ENCODE measurements around the gene RWDD2A.

Gene RWDD2A

DNA sequence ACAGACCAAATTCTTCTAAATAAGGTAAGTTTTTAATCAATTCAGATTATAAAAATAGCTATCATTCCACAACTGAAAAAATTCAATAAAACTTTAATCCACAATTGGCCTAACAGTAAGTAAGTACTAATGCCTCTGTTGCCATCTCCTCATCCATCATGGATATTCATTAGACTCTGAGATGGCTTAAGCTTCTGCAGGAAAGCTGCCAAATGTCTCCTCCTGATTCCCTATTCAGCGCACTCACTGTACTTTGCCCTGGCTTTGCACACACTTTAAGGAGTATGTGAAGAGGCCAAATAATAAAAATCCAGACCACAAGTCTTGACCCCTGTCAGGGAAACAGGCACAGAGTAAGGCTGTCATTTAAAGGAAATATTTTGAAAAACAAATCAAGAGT, 23.6 kb upstream of the RWDD2A start:
- Histone ChIP-seq H3K9me2 (replicated peaks; ENCODE audit: insufficient read depth, low read length) (no peaks in the 10 kb centered on the region), H3K27ac (ENCODE audit: low read depth, low read length) (no peak overlapping the region), H3K4me3 (ENCODE audit: insufficient read depth, low read length, poor library complexity, severe bottlenecking) (no peak overlapping the region), H2AFZ (ENCODE audit: low read depth, low read length, severe bottlenecking) (no peak overlapping the region), H3K79me2 (ENCODE audit: insufficient read depth, low read length) (no peaks in the 10 kb centered on the region), H3K27me3 (ENCODE audit: low read length) (no peaks in the 10 kb centered on the region), H3K9me3 (ENCODE audit: insufficient read depth, low read length) (no peaks in the 10 kb centered on the region), H3F3A (ENCODE audit: insufficient read depth) (0 out of 2 replicates have a peak, but pooled peaks cover 3% of the 10 kb centered on the region), H3K9ac (ENCODE audit: low read length) (no peak overlapping the region), H3K36me3 (ENCODE audit: low read length) (peaks cover 50% of the 10 kb centered on the region), H3K4me2 (ENCODE audit: low read depth, low read length, poor library complexity, severe bottlenecking) (no peak overlapping the region), H4K20me1 (ENCODE audit: low read depth, low read length) (no peaks in the 10 kb centered on the region)
- no peak for TF ChIP-seq EZH2phosphoT487 (conservative IDR thresholded peaks at IDR 0.05; ENCODE audit: low read length)
- TF ChIP-seq, protein P1, sequence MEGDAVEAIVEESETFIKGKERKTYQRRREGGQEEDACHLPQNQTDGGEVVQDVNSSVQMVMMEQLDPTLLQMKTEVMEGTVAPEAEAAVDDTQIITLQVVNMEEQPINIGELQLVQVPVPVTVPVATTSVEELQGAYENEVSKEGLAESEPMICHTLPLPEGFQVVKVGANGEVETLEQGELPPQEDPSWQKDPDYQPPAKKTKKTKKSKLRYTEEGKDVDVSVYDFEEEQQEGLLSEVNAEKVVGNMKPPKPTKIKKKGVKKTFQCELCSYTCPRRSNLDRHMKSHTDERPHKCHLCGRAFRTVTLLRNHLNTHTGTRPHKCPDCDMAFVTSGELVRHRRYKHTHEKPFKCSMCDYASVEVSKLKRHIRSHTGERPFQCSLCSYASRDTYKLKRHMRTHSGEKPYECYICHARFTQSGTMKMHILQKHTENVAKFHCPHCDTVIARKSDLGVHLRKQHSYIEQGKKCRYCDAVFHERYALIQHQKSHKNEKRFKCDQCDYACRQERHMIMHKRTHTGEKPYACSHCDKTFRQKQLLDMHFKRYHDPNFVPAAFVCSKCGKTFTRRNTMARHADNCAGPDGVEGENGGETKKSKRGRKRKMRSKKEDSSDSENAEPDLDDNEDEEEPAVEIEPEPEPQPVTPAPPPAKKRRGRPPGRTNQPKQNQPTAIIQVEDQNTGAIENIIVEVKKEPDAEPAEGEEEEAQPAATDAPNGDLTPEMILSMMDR (IDR thresholded peaks at IDR 0.05; ENCODE audit: insufficient read depth, low read length, poor library complexity, severe bottlenecking) = no peak

DNA sequence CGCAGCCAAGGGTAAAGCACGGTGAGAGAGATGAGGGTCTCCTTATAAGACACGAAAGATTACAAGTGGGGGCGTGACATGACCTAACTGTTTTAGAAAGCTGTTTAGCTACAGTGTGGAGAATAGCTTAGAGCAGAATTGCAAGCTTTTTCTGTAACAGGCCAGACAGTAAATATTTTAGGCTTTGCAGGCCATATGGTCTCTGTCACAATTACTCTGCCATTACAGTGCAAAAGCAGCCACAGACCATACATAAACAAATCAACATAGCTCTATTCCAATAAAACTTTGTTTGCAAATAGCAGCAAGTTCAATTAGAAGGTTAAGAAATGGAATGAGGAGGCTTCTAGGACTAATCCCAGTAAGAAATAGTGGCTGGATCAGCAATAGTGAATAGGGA, 16.9 kb upstream of the RWDD2A start:
- Histone ChIP-seq H3K9ac (ENCODE audit: low read length) (no peak overlapping the region), H3K27me3 (ENCODE audit: low read length) (no peaks in the 10 kb centered on the region), H4K20me1 (ENCODE audit: low read depth, low read length) (no peaks in the 10 kb centered on the region), H3K9me2 (replicated peaks; ENCODE audit: insufficient read depth, low read length) (no peaks in the 10 kb centered on the region), H3K27ac (ENCODE audit: low read depth, low read length) (no peak overlapping the region), H3K4me3 (ENCODE audit: insufficient read depth, low read length, poor library complexity, severe bottlenecking) (no peak overlapping the region), H3F3A (ENCODE audit: insufficient read depth) (no peaks in the 10 kb centered on the region), H3K79me2 (ENCODE audit: insufficient read depth, low read length) (no peaks in the 10 kb centered on the region), H3K4me2 (ENCODE audit: low read depth, low read length, poor library complexity, severe bottlenecking) (no peak overlapping the region), H2AFZ (ENCODE audit: low read depth, low read length, severe bottlenecking) (no peak overlapping the region), H3K9me3 (ENCODE audit: insufficient read depth, low read length) (no peaks in the 10 kb centered on the region), H3K36me3 (ENCODE audit: low read length) (peaks cover 9% of the 10 kb centered on the region; the same call in 1 of the 2 replicates)
- no peak for TF ChIP-seq EZH2phosphoT487 (conservative IDR thresholded peaks at IDR 0.05; ENCODE audit: low read length)
- TF ChIP-seq, protein P1 (IDR thresholded peaks at IDR 0.05; ENCODE audit: insufficient read depth, low read length, poor library complexity, severe bottlenecking) = no peak

DNA sequence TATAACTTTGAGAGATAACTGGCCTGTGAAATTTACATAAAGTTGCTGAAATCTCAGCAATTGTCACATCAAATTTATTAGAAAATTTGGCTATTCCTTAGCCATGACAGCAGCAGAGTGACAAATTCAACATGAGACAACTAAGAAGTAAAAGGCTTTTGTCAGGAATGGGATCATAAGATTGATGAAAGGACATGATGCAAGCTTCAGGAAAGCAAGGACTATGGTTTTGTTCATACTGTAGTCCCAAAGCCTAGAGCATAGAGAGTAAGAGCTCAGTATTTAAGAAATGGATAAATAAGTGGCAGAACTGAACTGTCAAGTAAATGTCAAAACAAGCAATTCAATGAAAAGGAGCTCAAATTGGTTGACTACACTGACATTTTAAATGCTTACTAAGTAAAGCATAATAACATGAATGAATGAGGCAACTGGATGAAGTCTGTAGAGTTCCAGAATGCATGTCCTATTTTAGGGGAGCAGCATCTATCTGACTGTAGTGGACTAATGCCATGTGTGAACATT, 12.7 kb upstream of the RWDD2A start:
- Histone ChIP-seq H3F3A (ENCODE audit: insufficient read depth) (no peaks in the 10 kb centered on the region), H3K4me3 (ENCODE audit: insufficient read depth, low read length, poor library complexity, severe bottlenecking) (no peak overlapping the region), H3K36me3 (ENCODE audit: low read length) (peaks cover 7% of the 10 kb centered on the region; the same call in 1 of the 2 replicates), H3K9me3 (ENCODE audit: insufficient read depth, low read length) (no peaks in the 10 kb centered on the region), H3K9me2 (replicated peaks; ENCODE audit: insufficient read depth, low read length) (no peaks in the 10 kb centered on the region), H4K20me1 (ENCODE audit: low read depth, low read length) (no peaks in the 10 kb centered on the region), H3K4me2 (ENCODE audit: low read depth, low read length, poor library complexity, severe bottlenecking) (no peak overlapping the region), H3K9ac (ENCODE audit: low read length) (no peak overlapping the region), H3K27ac (ENCODE audit: low read depth, low read length) (no peak overlapping the region), H3K79me2 (ENCODE audit: insufficient read depth, low read length) (no peaks in the 10 kb centered on the region), H2AFZ (ENCODE audit: low read depth, low read length, severe bottlenecking) (no peak overlapping the region), H3K27me3 (ENCODE audit: low read length) (no peaks in the 10 kb centered on the region)
- TF ChIP-seq, protein P1 (IDR thresholded peaks at IDR 0.05; ENCODE audit: insufficient read depth, low read length, poor library complexity, severe bottlenecking) = no peak
- TF ChIP-seq EZH2phosphoT487 (conservative IDR thresholded peaks at IDR 0.05; ENCODE audit: low read length) = no peak

All from SU-DHL-6 (cell line).